SH-SY5Y (cell line): ENCODE measurements around the gene ADGRL3.

Experiments used
- GATA2 ChIP-seq: IDR thresholded peaks from 2 replicates; pipeline ENCODE4 v1.6.1; 2011; ENCODE audit warnings: mild to moderate bottlenecking, low read depth, low read length
- GATA3 ChIP-seq: IDR thresholded peaks from 2 replicates; pipeline ENCODE4 v1.6.1; 2011; ENCODE audit warnings: low read depth, mild to moderate bottlenecking, low read length, moderate library complexity

ADGRL3 gene

DNA sequence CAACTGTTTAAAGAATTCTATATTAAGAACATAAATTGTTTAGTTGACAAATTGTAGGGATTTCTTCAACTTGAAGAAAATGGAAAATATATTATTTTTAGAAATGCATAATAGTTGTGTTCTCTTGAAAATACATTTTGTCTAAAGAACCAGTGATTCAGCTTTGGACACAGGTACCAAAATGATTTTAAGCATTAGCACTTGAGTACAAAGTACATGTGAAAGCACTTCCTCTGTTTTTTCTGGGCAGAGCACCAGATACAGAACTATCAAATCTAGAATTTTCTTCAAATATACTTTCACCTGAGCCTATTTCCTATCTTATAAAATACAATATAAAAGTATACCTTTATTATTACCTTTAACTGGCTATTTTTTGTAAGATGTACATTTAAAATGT, 539.8 kb downstream of the ADGRL3 start:
- TF ChIP-seq GATA3 (no peak), GATA2 (no peak)

DNA sequence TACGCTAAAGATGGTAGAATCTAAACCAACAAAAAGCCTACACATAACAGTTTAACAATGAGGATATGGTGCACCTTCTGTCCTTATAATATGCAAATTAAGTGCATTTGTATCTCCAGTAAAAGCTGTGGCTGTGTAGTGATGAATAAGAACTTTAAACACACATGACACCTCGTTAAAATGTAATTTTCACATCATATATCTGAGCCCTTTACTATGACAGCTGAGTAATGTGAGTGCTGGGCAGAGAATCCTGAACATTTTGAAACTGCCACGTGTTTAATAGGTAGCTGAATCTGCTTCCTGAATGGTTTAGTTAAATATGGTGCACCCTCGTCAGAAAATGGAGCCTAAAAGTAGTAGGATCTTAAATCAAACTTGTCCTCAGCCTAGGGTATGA, 540.8 kb downstream of the ADGRL3 start:
- TF ChIP-seq GATA3 (no peak), GATA2 (no peak)

DNA sequence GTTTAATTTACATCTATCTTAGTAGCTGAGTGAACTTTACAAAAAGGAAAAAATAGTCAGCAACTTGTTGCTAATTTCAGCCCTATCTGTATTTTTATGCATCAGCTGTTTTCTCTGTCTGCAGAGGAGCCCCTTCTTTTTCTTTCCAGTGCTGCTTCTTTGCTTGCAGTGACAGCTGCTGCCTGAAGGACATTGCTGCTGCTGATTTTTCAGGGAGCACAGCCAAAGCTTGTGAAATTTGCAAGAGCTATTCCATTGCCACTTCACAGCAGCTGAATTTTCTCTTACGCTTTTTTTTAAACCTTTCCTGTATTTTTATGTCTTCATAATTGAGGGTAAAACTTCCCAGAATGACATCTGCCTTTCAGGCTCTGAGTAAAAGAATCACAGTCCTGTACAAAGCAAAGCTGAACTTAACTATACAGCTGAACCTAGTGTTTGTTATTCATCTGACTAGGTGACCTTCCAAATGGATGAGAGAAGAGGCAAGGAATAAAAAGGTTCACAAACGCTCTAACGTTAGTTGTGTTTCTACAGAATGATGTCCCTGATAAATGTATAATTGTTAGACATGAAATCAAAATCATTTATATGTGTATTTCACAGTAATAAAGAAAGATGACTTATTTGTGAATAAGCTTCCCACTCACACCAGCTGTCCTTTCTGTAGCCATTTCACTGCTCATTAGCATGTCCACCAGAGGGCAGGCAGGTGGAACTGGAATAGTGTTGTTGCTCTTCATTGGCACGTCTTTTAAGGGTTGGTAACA, 541.4 kb downstream of the ADGRL3 start:
- TF ChIP-seq GATA3, result no peak
- TF ChIP-seq GATA2, result no peak

DNA sequence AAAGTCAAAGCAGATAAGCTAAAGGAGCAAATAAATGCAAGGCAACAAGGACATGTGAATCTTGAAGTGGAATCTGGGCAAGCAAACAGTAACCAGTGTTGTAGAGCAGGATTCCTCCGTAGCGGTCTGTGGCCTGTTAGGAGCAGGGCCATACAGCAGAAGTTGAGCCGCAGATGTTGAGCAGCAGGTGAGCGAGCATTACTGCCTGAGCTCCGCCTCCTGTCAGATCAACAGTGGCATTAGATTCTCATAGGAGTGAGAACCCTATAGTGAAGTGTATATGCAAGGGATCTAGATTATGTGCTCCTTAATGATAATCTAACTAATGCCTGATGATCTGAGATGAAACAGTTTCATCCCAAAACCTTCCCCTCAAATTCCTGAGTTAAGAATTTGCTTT, 550.7 kb downstream of the ADGRL3 start:
- TF ChIP-seq GATA3 (no peak), GATA2 (no peak)

DNA sequence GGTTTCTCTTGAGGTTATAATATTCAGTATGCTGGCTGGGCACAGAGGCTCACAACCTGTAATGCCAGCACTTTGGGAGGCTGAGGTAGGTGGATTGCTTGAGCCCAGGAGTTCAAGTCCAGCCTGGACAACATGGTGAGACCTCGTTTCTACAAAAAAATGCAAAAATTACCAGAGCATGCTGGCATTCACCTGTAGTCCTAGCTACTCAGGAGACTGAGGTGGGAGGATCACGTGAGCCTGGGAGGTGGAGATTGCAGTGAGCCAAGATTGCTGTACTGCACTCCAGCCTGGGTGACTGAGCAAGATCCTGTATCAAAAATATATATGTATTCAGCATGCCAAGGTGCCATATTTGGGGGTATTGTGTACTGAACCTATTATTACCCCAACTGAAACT, 552.5 kb downstream of the ADGRL3 start:
- TF ChIP-seq GATA3 (no peak), GATA2 (no peak)

DNA sequence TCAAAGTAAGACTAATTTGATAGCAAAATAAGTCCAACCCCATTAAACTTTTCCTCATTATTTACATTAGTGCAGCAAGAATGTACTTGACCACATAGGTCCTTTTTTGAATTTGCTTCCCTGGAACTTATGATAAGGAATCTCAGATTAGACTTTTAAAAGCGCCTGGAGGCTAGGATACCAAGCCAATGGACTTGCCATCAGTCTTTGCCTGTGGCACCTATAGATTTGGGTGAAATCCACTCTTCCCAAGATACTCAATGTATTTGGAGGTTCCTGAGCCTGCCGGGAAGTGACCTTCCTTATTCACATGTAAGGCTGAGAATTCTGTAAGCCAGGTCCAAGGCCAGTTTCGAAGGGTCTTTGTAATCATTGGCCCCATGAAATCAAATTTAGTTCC, 553.6 kb downstream of the ADGRL3 start:
- no peak for TF ChIP-seq GATA2
- no peak for TF ChIP-seq GATA3

DNA sequence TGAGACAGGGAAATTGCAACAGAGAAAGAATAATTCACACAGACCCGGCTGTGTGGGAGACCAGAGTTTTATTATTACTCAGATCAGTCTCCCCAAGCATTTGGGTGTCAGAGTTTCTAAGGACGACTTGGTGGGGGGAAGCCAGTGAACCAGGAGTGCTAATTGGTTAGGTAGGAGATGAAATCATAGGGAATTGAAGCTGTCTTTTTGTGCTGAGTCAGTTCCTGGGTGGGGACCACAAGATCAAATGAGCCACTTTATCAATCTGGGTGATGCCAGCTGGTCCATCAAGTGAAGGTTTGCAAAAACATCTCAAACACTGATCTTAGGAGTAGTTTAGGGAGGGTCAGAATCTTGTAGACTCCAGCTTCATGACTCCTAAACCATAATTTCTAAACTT, 560.7 kb downstream of the ADGRL3 start:
- TF ChIP-seq GATA3 (no peak), GATA2 (no peak)

DNA sequence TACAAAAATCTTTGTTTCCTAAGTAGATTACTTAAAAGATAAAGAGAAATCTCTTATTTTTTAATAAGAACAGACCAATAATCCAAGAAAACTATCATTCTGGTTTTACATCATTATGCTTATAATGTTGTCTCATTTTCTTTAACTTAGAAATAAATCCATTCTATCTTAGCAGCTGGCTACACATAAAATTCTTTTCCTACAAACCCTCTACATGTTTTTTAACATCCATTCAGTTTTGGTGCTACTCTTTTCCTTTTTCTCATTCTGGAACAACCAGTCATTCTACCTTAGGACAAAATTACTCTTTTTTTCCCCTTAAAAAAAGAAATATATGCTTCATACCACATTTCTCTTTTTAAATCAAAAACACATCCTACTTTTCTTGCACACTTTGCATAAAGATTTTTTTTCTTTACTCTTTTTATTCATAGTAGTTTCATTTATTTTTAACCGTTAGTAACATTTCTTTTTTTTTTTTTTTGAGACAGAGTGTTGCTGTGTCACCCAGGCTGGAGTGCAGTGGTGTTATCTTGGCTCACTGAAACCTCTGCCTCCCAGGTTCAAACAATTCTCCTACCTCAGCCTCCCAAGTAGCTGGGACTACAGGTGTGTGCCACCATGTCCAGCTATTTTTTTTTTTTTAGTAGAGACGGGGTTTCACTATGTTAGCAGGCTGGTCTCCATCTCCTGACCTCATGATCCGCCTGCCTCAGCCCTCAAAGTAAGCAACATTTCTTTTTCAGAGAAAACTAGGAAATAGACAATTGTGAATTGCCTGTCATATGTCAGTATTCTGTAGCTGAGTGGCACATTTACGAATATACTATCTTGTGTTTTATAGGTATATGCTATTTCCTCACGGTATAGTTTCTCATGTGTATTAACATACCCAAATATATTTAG, 562.8 kb downstream of the ADGRL3 start:
- TF ChIP-seq GATA3 (no peak), GATA2 (no peak)

DNA sequence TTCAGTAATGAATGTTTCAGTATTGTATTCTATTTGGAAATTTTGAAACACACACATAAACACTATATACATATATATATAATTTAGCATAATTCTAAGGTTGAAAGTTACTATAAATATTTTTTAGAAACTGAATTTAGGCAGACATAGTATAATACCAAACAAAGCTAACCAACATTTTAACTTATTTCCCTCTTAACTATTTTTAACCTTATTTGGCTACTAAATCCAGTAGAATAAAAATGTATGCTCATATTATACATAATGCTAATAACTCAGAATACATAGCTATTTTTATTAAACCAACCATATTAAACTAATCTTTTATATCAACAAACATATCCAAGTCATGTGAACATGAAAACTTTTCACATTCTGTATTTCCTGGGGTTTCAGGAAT, 563.6 kb downstream of the ADGRL3 start:
- TF ChIP-seq GATA2, result no peak
- no peak for TF ChIP-seq GATA3

DNA sequence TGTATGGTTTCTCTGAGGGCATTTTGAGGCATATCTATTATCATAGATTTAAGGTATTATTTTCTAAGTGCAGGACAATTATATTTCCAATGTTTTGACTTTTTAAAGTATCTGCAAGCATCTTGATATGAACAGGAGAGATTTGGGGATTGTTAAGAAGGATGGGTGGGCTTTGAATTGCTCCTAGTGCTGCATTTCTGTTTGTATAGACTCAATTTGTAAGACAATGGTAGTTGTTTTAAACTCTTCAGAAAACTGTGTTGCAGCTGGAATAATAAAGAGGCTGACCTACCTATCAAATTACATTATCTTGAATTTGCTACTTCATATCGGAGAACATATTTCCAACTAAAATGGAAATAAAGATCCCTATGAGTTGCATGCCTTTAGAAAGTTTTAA, 570.3 kb downstream of the ADGRL3 start:
- TF ChIP-seq GATA2 (no peak), GATA3 (no peak)

DNA sequence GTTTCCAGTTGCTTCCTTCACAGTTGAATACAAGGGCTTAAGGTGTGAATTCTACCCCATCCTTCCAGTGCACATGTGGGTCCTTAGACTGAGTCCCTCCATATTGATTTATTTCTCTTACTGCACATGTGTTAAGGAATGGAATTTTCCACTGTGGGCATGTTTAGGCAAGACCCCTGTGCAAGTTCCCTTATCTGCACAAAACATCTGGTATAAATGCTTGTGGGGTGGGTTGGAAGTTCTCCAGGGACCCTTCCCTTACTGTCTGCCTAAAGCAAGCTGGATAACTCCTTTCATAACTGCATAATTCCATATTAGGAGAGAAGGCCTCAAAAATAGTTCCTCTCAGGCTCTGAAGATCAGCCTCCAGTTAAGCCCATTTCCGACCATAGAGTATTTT, 570.9 kb downstream of the ADGRL3 start:
- no peak for TF ChIP-seq GATA2
- TF ChIP-seq GATA3, result no peak

DNA sequence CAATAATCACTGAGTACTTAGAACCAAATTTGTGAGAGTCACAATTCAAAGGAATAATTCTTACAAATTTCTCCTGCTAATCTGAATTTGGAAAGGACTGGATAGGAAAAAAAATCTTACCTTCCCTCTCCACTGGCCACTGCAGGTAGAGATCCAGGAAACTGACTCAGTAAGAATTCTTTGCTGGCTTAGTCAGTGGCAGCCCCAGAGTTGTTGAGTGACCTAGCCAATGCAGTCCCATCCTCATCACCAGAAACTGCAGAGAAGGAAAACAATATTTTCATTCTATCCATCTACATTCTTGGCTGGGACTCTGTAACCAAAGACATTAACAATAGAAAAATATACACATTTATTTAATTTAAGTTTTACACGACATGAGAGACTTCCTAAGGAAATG, 572.0 kb downstream of the ADGRL3 start:
- TF ChIP-seq GATA3, result no peak

DNA sequence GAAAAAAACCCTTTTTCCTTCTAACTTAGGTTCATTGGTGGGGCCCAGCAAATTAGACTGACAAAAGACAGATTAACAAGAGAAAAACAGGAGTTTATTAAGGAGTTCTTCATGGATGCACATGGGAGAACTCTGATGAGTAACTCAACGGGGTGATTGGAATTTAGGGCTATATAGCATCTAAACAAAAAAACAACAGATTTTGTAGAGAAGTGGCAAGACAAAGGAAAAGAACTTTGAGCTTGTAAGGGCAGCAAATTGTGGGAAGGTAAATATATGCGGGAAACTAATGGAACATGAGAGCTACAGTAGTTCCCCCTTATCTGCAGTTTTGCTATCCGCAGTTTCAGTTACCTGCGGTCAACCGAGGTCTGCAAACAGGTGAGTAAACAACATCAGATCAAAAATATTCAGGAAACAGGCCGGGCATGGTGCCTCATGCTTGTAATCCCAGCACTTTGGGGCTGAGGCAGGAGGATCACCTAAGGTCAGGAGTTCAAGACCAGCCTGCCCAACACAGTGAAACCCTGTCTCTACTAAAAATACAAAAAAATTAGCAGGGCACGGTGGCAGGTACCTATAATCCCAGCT, 573.6 kb downstream of the ADGRL3 start:
- TF ChIP-seq GATA2 (no peak), GATA3 (no peak)

DNA sequence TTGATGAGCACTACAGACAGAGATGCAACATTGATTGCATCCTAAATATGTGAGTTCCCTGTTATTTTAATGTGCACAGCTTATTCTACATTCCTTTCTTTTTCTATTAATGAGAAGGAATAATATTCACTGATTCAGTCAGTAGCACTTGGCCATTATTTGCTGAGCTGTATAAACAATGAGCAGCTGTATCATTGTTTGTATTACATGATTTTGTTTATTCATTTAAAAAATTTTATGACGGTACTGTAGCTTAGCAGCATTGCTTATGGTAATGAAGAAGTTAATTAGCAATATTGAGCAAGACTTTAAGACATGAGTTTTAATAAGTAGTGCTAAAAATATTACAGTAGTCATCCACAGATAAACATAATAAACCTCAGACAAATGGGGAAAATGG, 582.0 kb downstream of the ADGRL3 start:
- TF ChIP-seq GATA3, result no peak

DNA sequence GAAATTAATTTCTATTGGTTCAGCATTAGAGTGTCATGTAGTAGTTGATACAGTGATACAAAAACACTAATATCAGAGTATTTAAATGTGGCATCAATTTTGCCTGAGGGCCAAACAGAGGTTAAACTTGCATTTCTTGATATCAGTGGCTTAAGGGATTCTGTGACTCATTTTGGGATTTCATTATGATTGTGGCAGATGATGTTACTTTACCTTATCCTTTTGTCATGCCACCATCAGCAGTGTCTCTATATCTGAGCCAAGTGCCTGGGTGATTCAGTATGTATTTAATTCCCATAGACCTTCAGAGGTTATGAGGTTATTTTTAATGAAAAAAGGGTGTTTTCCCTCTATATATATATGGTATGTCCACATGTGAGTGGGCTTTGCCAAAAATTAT, 582.9 kb downstream of the ADGRL3 start:
- TF ChIP-seq GATA2, result no peak
- no peak for TF ChIP-seq GATA3

DNA sequence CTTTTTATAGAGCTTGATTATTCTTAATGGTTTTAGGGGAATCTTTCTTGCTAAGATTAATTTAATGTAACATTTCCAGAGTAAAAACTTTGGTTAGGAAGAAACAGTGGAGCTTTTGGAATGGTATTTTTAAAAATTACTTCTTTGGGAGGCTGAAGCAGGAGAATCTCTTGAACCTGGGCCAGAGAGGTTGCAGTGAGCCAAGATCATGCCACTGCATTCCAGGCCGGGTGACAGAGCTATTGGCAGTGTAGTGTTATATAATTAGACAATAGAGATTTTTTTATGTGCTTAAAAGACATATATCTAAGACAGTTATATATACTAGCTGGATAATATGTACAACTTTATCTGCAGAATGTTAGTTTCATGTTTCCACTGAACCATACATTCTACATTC, 585.6 kb downstream of the ADGRL3 start:
- TF ChIP-seq GATA2 (no peak), GATA3 (no peak)
